ENCODE data around the gene SAC3D1.
A peak's percentile ranks its signal among the peaks of the same experiment; 100 is the strongest.

The SAC3D1 gene

GRCh38 chr11:65072631-65072966 is 31.6 kb downstream of the SAC3D1 start:
- no peak overlapping the region for H3K4me3 ChIP-seq (ENCODE audit: low read depth, low read length)
- DNase-seq (ENCODE audit: low read depth) = no peak
- TF ChIP-seq CTCF (IDR thresholded peaks at IDR 0.05; ENCODE audit: control insufficient read depth, extremely low read depth, insufficient read depth) = no peak

- no peak for TF ChIP-seq CTCF (IDR thresholded peaks at IDR 0.05; ENCODE audit: control insufficient read depth, extremely low read depth, insufficient read depth)
- DNase-seq (ENCODE audit: low read depth) = no peak
- no peak overlapping the region for H3K4me3 ChIP-seq (ENCODE audit: low read depth, low read length)
These were observed 36.4 kb downstream of the SAC3D1 start for GRCh38 chr11:65077451-65077850.

DNA sequence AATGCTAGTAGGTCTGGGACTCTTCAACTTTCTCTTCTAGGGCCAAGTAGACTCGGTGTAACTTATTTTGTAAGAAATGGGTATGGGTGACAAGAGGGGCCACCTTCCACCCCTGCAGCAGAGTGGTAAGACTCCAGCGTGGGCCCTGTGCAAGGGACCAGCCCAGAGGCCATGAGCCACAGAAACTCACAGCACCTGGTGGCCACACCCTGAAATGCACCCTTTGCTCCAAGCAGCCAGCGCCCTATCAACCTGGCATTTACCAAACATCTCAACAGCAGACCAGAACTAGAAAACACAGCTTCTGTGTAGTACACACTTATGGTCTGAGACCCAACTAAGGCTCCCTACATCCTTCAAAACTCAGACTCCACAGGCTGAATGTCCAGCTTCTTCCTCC is 37.1 kb downstream of the SAC3D1 start:
- DNase-seq (ENCODE audit: low read depth) = no peak
- TF ChIP-seq CTCF (IDR thresholded peaks at IDR 0.05; ENCODE audit: control insufficient read depth, extremely low read depth, insufficient read depth) = peak; percentile 53
- no peak overlapping the region for H3K4me3 ChIP-seq (ENCODE audit: low read depth, low read length)

GRCh38 chr11:65078786-65079342 is 37.9 kb downstream of the SAC3D1 start:
- no peak for TF ChIP-seq CTCF (IDR thresholded peaks at IDR 0.05; ENCODE audit: control insufficient read depth, extremely low read depth, insufficient read depth)
- DNase-seq (ENCODE audit: low read depth) = no peak
- no peak overlapping the region for H3K4me3 ChIP-seq (ENCODE audit: low read depth, low read length)

- H3K4me3 ChIP-seq (ENCODE audit: low read depth, low read length) = peak overlapping the region; percentile 99
- no peak for TF ChIP-seq CTCF (IDR thresholded peaks at IDR 0.05; ENCODE audit: control insufficient read depth, extremely low read depth, insufficient read depth)
- no peak for DNase-seq (ENCODE audit: low read depth)
These were observed 42.3 kb downstream of the SAC3D1 start for GRCh38 chr11:65083134-65083833.

- DNase-seq (ENCODE audit: low read depth) = peak; percentile 82
- H3K4me3 ChIP-seq (ENCODE audit: low read depth, low read length) = peak within 1 kb of the TSS; percentile 99
- TF ChIP-seq CTCF (IDR thresholded peaks at IDR 0.05; ENCODE audit: control insufficient read depth, extremely low read depth, insufficient read depth) = no peak
These were observed 43.0 kb downstream of the SAC3D1 start, which contains the start of the genes CDCA5 and ZFPL1 for GRCh38 chr11:65083834-65084597. Gene CDCA5, minus strand, starts transcription at chr11:65084040. Its CDS starts 62 bp downstream, at chr11:65083978. Gene ZFPL1, plus strand, starts transcription at chr11:65084222. Its CDS starts 477 bp downstream, at chr11:65084699.
